DND-41 (cell line): Measurements from ENCODE around the gene VAPB.

Experiments used
- CTCF ChIP-seq: IDR thresholded peaks from 2 replicates; pipeline ENCODE4 v1.5.1; 2012; ENCODE audit warnings: borderline replicate concordance, low read length, moderate library complexity, mild to moderate bottlenecking; ENCODE audit not compliant: poor library complexity, severe bottlenecking; ENCODE audit errors: extremely low read depth
- EZH2 ChIP-seq: IDR thresholded peaks from 3 replicates; pipeline ENCODE4 v1.6.1; 2012; ENCODE audit warnings: borderline replicate concordance, low read depth, mild to moderate bottlenecking, moderate library complexity, low read length, inconsistent platforms; ENCODE audit not compliant: severe bottlenecking

GRCh38 chr20:58466095-58466708 lies 77.2 kb downstream of the VAPB start:
- TF ChIP-seq CTCF, result no peak
- no peak for TF ChIP-seq EZH2
